ENCODE data around the gene DOCK9. TPM values are rescaled to one million over a fixed set of nuclear protein-coding genes. Genes with fewer than 3 reads are reported as not detected.

The DOCK9 gene
- total RNA-seq, 1 experiment from 2014 or later: 4.5 TPM

- Histone ChIP-seq H3K9me3 (ENCODE audit: low read depth, low read length, poor library complexity, severe bottlenecking) (no peaks in the 10 kb centered on the region), H3K36me3 (ENCODE audit: insufficient read depth, low read length, poor library complexity, severe bottlenecking) (no peaks in the 10 kb centered on the region), H3K4me3 (ENCODE audit: low read depth, low read length, poor library complexity, severe bottlenecking) (no peak overlapping the region), H3K4me1 (ENCODE audit: insufficient read depth, low read length, poor library complexity, severe bottlenecking) (peaks cover 4% of the 10 kb centered on the region), H3K27ac (ENCODE audit: low read depth, low read length, poor library complexity, severe bottlenecking) (no peak overlapping the region), H3K27me3 (replicated peaks; ENCODE audit: insufficient read depth, low read depth, low read length, poor library complexity) (no peaks in the 10 kb centered on the region)
- ChIA-PET POLR2A (ENCODE audit: low non-redundant PET) (no interaction called here), CTCF (no interaction called here)
- DNase-seq (ENCODE audit: low spot score): no peak
- intact Hi-C loops (cut with micrococcal nuclease; ENCODE audit: unreplicated experiment): no loop called here
- BruUV-seq (replicated peaks): no TSS peak
- TF ChIP-seq EZH2 (IDR thresholded peaks at IDR 0.05; ENCODE audit: borderline replicate concordance, low read depth, low read length, poor library complexity, severe bottlenecking) (no peak), CTCF (conservative IDR thresholded peaks at IDR 0.05; ENCODE audit: low read depth, low read length) (no peak)
These were observed 93.9 kb downstream of the DOCK9 start for GRCh38 chr13:98883998-98884397.

- no peaks in the 10 kb centered on the region for H3K27me3 ChIP-seq (replicated peaks; ENCODE audit: insufficient read depth, low read depth, low read length, poor library complexity)
- no peak overlapping the region for H3K4me3 ChIP-seq (ENCODE audit: low read depth, low read length, poor library complexity, severe bottlenecking)
- no peaks in the 10 kb centered on the region for H3K4me1 ChIP-seq (ENCODE audit: insufficient read depth, low read length, poor library complexity, severe bottlenecking)
- H3K36me3 ChIP-seq (ENCODE audit: insufficient read depth, low read length, poor library complexity, severe bottlenecking): no peaks in the 10 kb centered on the region
- TF ChIP-seq EZH2 (IDR thresholded peaks at IDR 0.05; ENCODE audit: borderline replicate concordance, low read depth, low read length, poor library complexity, severe bottlenecking): no peak
- TF ChIP-seq CTCF (conservative IDR thresholded peaks at IDR 0.05; ENCODE audit: low read depth, low read length): no peak
- ChIA-PET POLR2A (ENCODE audit: low non-redundant PET) (no interaction called here), CTCF (no interaction called here)
- no TSS peak for BruUV-seq (replicated peaks)
- no peaks in the 10 kb centered on the region for H3K9me3 ChIP-seq (ENCODE audit: low read depth, low read length, poor library complexity, severe bottlenecking)
- no peak for DNase-seq (ENCODE audit: low spot score)
- intact Hi-C loops (cut with micrococcal nuclease; ENCODE audit: unreplicated experiment): no loop called here
- H3K27ac ChIP-seq (ENCODE audit: low read depth, low read length, poor library complexity, severe bottlenecking): no peak overlapping the region
These were observed 96.5 kb downstream of the DOCK9 start for GRCh38 chr13:98881390-98881789.

GRCh38 chr13:98880677-98881076 is 97.2 kb downstream of the DOCK9 start:
- CTCF ChIA-PET: no interaction called here
- no peak overlapping the region for H3K4me3 ChIP-seq (ENCODE audit: low read depth, low read length, poor library complexity, severe bottlenecking)
- no peak for DNase-seq (ENCODE audit: low spot score)

More at GRCh38 chr13:98880677-98881076, 97.2 kb downstream of the DOCK9 start:
- no TSS peak for BruUV-seq (replicated peaks)
- no peak overlapping the region for H3K27ac ChIP-seq (ENCODE audit: low read depth, low read length, poor library complexity, severe bottlenecking)
- no peaks in the 10 kb centered on the region for H3K36me3 ChIP-seq (ENCODE audit: insufficient read depth, low read length, poor library complexity, severe bottlenecking)
- H3K9me3 ChIP-seq (ENCODE audit: low read depth, low read length, poor library complexity, severe bottlenecking): no peaks in the 10 kb centered on the region
- no peaks in the 10 kb centered on the region for H3K27me3 ChIP-seq (replicated peaks; ENCODE audit: insufficient read depth, low read depth, low read length, poor library complexity)
- TF ChIP-seq CTCF (conservative IDR thresholded peaks at IDR 0.05; ENCODE audit: low read depth, low read length) (no peak), EZH2 (IDR thresholded peaks at IDR 0.05; ENCODE audit: borderline replicate concordance, low read depth, low read length, poor library complexity, severe bottlenecking) (no peak)
- POLR2A ChIA-PET (ENCODE audit: low non-redundant PET): no interaction called here
- H3K4me1 ChIP-seq (ENCODE audit: insufficient read depth, low read length, poor library complexity, severe bottlenecking): no peaks in the 10 kb centered on the region
- intact Hi-C loops (cut with micrococcal nuclease; ENCODE audit: unreplicated experiment): no loop called here

Data from A673 (cell line).